Adrenal gland (tissue), 12 donors: ENCODE data around the gene NIPAL4. TPM values are rescaled to one million over a fixed set of nuclear protein-coding genes. Genes with fewer than 3 reads are reported as not detected.

ENCODE experiments used
- DNase-seq, 7 donors: peaks; one replicate each; pipeline ENCODE4 v3.0.0-alpha.2; 2019 to 2020
- H3K27ac ChIP-seq, 5 donors: fragments of 200-600 bp; sonication (generic) in 4 of 5; 1 replicate in 3 of 5; 2 replicates in 2 of 5; pipeline versions ENCODE4 v1.5.1 to v1.8.0; 2016 to 2020; ENCODE audit warnings: mild to moderate bottlenecking in 1 of 5
- H3K27me3 ChIP-seq: fragments of 200-600 bp; 2 replicates; pipeline ENCODE4 v1.8.0; 2021
- H3K36me3 ChIP-seq, 2 donors: fragments of 200-600 bp; replicated peaks in 1 of 2; 1 replicate in 1 of 2; 2 replicates in 1 of 2; pipeline versions ENCODE4 v1.5.1 to v1.8.0; 2018 to 2022
- H3K4me1 ChIP-seq, 2 donors: fragments of 200-600 bp; replicated peaks in 1 of 2; 1 replicate in 1 of 2; 2 replicates in 1 of 2; pipeline versions ENCODE4 v1.5.1 to v1.8.0; 2018 to 2021
- H3K4me3 ChIP-seq, 4 donors: fragments of 200-600 bp; sonication (generic) in 3 of 4; one replicate each; pipeline ENCODE4 v1.5.1; 2016 to 2018
- H3K9me3 ChIP-seq, 3 donors: fragments of 200-600 bp; sonication (generic) in 1 of 3; replicated peaks in 1 of 3; 1 replicate in 2 of 3; 2 replicates in 1 of 3; pipeline versions ENCODE4 v1.5.1 to v1.8.0; 2016 to 2021
- POLR2A ChIP-seq, 2 donors: fragments of 450-650 bp; IDR thresholded peaks; one replicate each; pipeline ENCODE4 v1.6.1; 2017; ENCODE audit warnings: antibody characterized with exemption in 2 of 2, mild to moderate bottlenecking in 2 of 2, moderate library complexity in 1 of 2
- WGBS, 4 donors: extraction: QIAGEN DNeasy Blood & Tissue Kit in 2 of 4; methylation state at CpG; one replicate each; pipeline versions ENCODE4 v1.1.5 to v1.1.7; 2013 to 2017; 5-methylcytosine and 5-hydroxymethylcytosine counted together
- intact Hi-C, 2 donors: fragments of 100-400 bp; cut with DNase I; formaldehyde crosslinking; loops; one replicate each; pipeline versions ENCODE4 v1.14.1 to v1.15.0; 2022 to 2023
- polyA plus RNA-seq, 3 donors: library from polyadenylated mRNA; stranded (reverse); fragments of 200-250 nt in 2 of 3; fragments of 350-450 nt in 1 of 3; fragmentation: Illumina TruSeq in 1 of 3; extraction: RNeasy Lipid Tissue Mini Kit (QIAGEN cat#74804) in 1 of 3; gene quantifications; one replicate each; pipeline ENCODE4 v1.2.3, GENCODE V29; 2013 to 2014
- total RNA-seq, 9 donors: library from RNA; depleted of rRNA in 4 of 9; stranded (reverse); fragments of >200 nt in 4 of 9; fragments of 120-200 nt in 1 of 9; fragmentation: NEBNext Ultra II Directional in 1 of 9; extraction: Animal tissue kit (Norgen Biotek cat#: 25700) in 1 of 9; gene quantifications; one replicate each; pipeline versions ENCODE4 v1.1.0 to v1.2.4, GENCODE V29; 2013 to 2023
- TF ChIP-seq, protein P1 (sequence below), 6 experiments: fragments of 450-650 bp in 4 of 6; fragments of 200-600 bp in 2 of 6; sonication (generic) in 1 of 6; IDR thresholded peaks; 1 replicate in 5 of 6; 2 replicates in 1 of 6; pipeline versions ENCODE4 v1.5.1 to v1.8.0; 2016 to 2021; ENCODE audit warnings: antibody characterized with exemption in 6 of 6, mild to moderate bottlenecking in 2 of 6, moderate library complexity in 1 of 6
- donor health status: healthy with polysubstance abuse.
- donor health status: Bipolar disorder and iron deficiency.
- donor health status: DM: yes; HTN: yes; CAD: no.
- donor health status: DM: no; HTN: no; CAD: no.
- donor health status: DM: no; HTN: no; CAD: no.
- donor health status: DM: yes; HTN: yes; CAD: no.

The NIPAL4 gene
- total and polyA plus RNA-seq, 12 donors, result 0.08 to 0.20 (median 0.12) TPM; not detected in 8

GRCh38 chr5:157451806-157452205 is 8.2 kb upstream of the NIPAL4 start:
- Histone ChIP-seq H3K27me3 (no peaks in the 10 kb centered on the region), H3K36me3 (no peaks in the 10 kb centered on the region), H3K4me3 (no peak overlapping the region), H3K9me3 (no peaks in the 10 kb centered on the region), H3K27ac (no peak overlapping the region), H3K4me1 (no peaks in the 10 kb centered on the region)
- WGBS, 4 donors, result 83 to 100% (median 95%) methylated on average over 1 to 3 of the region's 3 CpGs
- no peak for DNase-seq
- intact Hi-C loops, result no loop called here
- TF ChIP-seq, protein P1, sequence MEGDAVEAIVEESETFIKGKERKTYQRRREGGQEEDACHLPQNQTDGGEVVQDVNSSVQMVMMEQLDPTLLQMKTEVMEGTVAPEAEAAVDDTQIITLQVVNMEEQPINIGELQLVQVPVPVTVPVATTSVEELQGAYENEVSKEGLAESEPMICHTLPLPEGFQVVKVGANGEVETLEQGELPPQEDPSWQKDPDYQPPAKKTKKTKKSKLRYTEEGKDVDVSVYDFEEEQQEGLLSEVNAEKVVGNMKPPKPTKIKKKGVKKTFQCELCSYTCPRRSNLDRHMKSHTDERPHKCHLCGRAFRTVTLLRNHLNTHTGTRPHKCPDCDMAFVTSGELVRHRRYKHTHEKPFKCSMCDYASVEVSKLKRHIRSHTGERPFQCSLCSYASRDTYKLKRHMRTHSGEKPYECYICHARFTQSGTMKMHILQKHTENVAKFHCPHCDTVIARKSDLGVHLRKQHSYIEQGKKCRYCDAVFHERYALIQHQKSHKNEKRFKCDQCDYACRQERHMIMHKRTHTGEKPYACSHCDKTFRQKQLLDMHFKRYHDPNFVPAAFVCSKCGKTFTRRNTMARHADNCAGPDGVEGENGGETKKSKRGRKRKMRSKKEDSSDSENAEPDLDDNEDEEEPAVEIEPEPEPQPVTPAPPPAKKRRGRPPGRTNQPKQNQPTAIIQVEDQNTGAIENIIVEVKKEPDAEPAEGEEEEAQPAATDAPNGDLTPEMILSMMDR (IDR thresholded peaks at IDR 0.05), result no peak
- TF ChIP-seq POLR2A (IDR thresholded peaks at IDR 0.05), result no peak

DNA sequence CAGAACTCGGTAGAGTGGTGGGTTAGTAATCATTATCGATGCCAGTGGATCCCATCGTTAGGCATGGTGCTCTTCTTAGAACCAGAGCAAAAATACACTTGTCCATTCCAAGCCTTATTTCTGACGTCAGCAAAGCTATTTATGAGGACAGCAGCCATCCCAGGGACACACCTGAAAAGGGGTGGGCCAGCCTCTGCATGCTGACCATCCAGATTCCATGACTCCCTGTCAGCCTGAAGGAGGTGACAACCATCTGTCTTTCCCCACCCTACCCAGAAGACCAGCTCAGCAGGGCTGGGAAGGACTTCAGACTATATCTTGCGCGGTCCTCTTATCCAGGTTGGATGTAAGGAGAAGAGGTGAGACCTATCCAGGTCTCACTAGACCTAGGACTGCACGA is 5.7 kb upstream of the NIPAL4 start:
- no peak for TF ChIP-seq POLR2A (IDR thresholded peaks at IDR 0.05)
- TF ChIP-seq, protein P1 (IDR thresholded peaks at IDR 0.05), result no peak
- H3K36me3 ChIP-seq, result no peaks in the 10 kb centered on the region
- no peak for DNase-seq
- no peaks in the 10 kb centered on the region for H3K9me3 ChIP-seq
- H3K4me3 ChIP-seq, result no peak overlapping the region
- H3K4me1 ChIP-seq, result no peaks in the 10 kb centered on the region
- H3K27ac ChIP-seq, result no peak overlapping the region
- intact Hi-C loops, result no loop called here
- H3K27me3 ChIP-seq, result no peaks in the 10 kb centered on the region
- WGBS, 4 donors, result 83 to 88% (median 85%) methylated on average over 7 of the region's 7 CpGs

DNA sequence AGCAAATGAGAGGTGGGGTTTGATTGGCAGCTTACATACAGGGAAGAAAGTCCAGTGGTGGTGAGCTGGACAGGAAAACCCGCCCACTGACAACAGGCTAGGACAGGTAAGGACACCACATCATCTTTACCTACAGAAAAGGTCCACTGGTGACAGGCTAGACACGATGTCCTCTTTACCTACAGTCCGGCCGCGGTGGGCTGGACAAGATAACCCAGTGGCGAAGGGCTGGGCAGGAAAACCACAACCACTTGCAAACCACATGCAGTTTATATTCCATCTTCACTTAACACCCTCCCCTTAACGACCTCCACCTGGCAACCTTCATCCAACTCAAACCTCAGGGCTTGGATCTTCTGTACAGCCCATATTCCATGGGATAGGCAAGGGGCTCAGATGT is 5.0 kb upstream of the NIPAL4 start:
- H3K4me3 ChIP-seq, result no peak overlapping the region
- WGBS, 4 donors, result 70 to 87% (median 78%) methylated on average over 7 of the region's 7 CpGs
- intact Hi-C loops, result no loop called here
- H3K27ac ChIP-seq, result no peak overlapping the region
- no peaks in the 10 kb centered on the region for H3K36me3 ChIP-seq
- no peaks in the 10 kb centered on the region for H3K9me3 ChIP-seq
- peaks cover 3% of the 10 kb centered on the region for H3K27me3 ChIP-seq
- TF ChIP-seq POLR2A (IDR thresholded peaks at IDR 0.05), result no peak
- TF ChIP-seq, protein P1 (IDR thresholded peaks at IDR 0.05), result no peak
- DNase-seq, result peak in 1 of 7 donors; percentile 25
- peaks cover 3 to 4% of the 10 kb centered on the region in 2 donors for H3K4me1 ChIP-seq

DNA sequence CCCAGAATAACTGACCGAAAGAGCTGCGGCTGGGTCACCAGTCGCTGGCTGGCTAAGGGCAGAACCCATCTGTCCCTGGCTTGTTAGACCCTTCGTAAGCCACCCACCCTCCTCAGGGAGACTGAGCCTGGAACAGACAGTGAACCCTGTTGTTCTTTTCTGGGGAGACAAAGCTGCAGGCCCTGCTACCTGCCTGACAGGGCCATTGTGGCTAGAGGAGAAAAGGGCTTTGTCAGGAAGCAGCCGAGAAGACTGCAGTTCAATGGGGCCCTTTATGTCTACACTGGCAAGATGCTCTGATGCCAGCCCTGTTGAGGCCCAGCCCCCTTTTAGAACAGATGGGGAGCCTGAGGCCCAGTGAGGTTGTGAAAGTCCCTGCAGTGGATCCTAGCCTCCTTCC is 3.7 kb upstream of the NIPAL4 start:
- WGBS, 4 donors, result 84 to 94% (median 87%) methylated on average over 3 to 5 of the region's 5 CpGs
- H3K4me1 ChIP-seq, result peaks cover 5 to 9% of the 10 kb centered on the region in 2 donors
- H3K9me3 ChIP-seq, result no peaks in the 10 kb centered on the region
- no peak overlapping the region for H3K27ac ChIP-seq
- no peak overlapping the region for H3K4me3 ChIP-seq
- DNase-seq, result peak in 1 of 7 donors; percentile 20
- H3K36me3 ChIP-seq, result no peaks in the 10 kb centered on the region
- peaks cover 3% of the 10 kb centered on the region for H3K27me3 ChIP-seq
- TF ChIP-seq, protein P1 (IDR thresholded peaks at IDR 0.05), result no peak
- TF ChIP-seq POLR2A (IDR thresholded peaks at IDR 0.05), result no peak
- intact Hi-C loops, result no loop called here
